HG03060 (cell line): Measurements from ENCODE around the gene COG5.

Experiments used
- ATAC-seq: cut with Tn5 transposase; IDR thresholded peaks from one replicate; pipeline ENCODE4 v1.9.1; 2021; ENCODE audit warnings: low read depth, moderate number of reproducible peaks; ENCODE audit not compliant: unreplicated experiment

The COG5 gene

GRCh38 chr7:107563775-107564552 lies at the start of gene COG5, which contains the start of gene DUS4L:
TSS of gene COG5 (minus strand) at chr7:107563920. CDS start at chr7:107563896, 24 bp downstream.
TSS of gene DUS4L (plus strand) at chr7:107563971. CDS start at chr7:107567071, 3,100 bp downstream.
- ATAC-seq, result peak; percentile 79

DNA sequence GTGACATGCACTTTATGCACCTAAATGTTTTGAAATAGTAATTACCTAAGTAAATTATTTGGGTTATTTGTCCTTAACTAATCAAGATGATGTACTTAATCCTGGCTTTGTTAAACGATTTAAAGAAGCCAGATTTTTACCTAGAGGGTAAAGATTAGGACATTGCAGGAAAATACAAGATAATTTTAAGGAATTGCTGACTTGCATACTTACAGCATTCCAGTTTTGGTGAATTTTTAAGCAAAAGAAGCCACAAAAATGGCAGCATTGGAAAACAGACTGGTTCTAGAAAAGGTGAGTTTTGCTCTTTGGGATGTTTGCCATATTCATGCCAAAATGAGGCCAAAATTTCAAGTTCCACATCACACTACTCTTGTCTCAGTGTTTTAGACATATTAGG lies 49.7 kb upstream of the COG5 start:
- no peak for ATAC-seq

DNA sequence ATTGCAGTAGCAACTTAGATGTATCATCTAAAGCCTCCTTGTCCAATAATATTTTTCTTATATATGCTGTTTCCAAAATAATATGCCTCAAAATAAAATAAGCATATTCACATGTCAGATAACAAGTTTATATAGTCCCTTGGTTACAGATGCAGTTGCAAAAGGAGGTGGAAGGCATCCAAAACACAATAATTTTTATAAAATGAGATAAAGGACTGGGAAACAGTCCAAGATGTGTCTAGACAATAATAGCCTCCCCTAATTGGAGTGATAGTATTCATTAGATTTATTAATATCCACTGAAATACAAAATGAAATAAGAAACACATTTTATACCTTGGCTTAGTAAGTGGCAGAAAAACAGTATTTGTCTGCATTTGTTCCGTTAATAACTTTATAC lies 46.6 kb upstream of the COG5 start:
- ATAC-seq, result no peak

DNA sequence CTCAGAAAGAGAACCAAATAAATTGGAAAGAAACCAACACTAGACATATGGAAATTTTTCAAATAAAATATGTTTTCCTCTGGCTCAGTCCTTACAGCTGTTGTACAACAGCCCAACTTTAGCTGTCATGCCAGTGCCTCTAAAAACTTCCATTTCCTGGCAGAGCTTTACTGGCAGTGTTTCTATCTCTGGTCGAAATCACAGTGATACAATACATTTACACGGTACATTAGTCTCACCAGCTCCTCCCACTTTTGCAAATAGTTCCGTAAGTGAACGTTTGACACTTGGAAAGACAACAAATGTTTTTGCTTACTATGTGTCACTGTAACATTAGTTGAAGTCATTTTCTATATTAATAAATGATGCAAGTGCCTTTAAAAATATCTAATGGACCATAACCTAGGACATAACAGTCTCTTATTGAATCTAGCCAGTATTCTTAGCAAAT lies 46.1 kb upstream of the COG5 start:
- ATAC-seq, result no peak

DNA sequence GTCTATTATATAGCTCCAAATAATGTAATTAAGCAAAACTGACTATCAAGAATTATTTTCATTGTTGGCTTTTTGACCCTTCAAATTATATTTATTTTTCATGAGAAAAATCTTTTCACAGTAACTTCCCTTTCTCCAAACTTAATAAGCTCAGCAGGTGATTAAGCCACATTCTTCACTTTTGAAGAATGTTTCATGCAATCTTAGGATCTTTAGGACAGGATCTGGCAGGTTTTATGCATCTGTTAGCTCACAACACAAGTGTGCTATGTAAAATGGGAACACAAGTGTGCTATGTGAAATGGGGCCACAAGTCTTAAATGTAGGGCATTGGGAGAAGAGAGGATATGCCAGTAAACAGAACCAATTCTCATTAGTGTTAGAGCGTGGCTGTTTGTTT lies 42.6 kb upstream of the COG5 start:
- no peak for ATAC-seq

- no peak for ATAC-seq
These were observed 41.6 kb upstream of the COG5 start for GRCh38 chr7:107605218-107605815.

GRCh38 chr7:107600816-107601215 lies 37.1 kb upstream of the COG5 start:
- ATAC-seq, result no peak

DNA sequence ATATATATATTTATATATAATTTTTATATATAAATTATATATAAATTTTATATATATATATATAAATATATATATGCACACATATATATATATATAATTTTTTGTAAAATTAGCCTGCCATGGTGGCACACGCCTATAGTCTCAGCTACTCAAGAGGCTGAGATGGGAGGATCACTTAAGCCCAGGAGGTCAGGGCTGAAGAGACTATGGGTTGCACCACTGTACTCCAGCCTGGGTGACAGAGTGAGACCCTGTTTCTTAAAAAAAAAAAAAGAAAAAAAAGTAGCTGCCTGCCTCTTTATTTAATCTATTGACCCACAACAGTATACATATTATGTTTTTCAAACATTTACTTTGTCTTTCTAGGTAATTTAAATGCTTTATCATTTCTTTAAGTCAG lies 35.5 kb upstream of the COG5 start:
- no peak for ATAC-seq

DNA sequence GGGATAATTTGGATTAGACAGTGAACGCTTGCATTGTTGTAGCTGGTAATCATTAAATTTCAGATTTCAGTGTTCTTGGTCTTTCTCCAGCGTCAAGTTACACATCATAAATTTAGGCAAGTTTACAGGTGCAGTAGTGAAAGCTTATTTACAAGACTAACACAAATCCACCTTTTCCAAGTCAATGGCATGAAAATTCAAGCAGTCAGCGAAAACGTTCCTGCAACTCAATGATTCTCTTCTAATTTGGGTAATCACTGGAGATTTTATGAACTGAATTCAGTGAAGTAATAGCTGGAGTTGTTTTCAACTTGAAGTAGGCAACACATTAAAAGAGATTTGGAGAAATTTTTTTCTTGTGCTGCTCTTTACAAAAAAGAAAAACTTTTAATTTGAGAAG lies 34.2 kb upstream of the COG5 start:
- no peak for ATAC-seq

- ATAC-seq, result no peak
These were observed 33.8 kb upstream of the COG5 start for GRCh38 chr7:107597582-107597916.

GRCh38 chr7:107596881-107597581 lies 33.3 kb upstream of the COG5 start:
- no peak for ATAC-seq

- no peak for ATAC-seq
These were observed 31.4 kb upstream of the COG5 start for GRCh38 chr7:107594961-107595737.

DNA sequence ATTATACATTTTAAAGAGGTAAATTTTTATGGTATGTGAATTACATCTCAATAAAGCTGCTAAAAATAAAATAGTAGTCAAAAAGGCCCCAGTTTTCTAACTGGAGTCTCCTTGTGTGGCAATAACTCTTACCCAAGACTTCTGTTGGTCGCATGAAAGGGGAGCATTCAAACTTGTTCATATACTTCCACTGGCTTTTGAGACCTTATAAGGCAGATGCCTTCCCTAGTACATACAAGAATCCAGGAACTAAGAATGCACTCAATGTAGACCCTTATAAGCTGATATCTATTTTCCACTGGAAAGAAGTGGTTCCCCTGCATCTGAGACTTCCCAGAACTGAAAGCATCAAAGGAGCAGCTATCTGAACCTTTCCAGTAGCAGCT lies 29.3 kb upstream of the COG5 start:
- no peak for ATAC-seq

GRCh38 chr7:107592361-107593024 lies 28.8 kb upstream of the COG5 start:
- ATAC-seq, result no peak

DNA sequence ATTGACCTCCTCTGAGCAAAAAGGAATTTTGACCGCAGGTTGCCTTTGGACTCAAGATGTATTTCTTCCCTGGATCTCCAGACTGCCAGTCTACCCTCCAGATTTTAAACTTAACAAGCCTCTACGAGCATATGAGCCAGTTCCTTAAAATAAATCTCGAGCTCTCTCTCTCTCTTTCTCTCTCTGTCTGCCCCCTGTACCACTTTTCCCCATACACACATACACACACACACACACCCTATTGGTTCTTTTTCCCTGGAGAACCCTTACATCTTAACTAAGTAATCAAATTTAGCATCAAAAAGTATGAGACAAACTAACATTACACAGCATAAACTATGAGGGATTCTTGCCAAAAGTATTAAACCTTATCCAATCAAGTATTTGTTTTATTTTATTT lies 27.7 kb upstream of the COG5 start:
- ATAC-seq, result no peak

GRCh38 chr7:107588529-107589130 lies 24.9 kb upstream of the COG5 start:
- no peak for ATAC-seq

GRCh38 chr7:107584716-107585115 lies 21.0 kb upstream of the COG5 start:
- ATAC-seq, result no peak

DNA sequence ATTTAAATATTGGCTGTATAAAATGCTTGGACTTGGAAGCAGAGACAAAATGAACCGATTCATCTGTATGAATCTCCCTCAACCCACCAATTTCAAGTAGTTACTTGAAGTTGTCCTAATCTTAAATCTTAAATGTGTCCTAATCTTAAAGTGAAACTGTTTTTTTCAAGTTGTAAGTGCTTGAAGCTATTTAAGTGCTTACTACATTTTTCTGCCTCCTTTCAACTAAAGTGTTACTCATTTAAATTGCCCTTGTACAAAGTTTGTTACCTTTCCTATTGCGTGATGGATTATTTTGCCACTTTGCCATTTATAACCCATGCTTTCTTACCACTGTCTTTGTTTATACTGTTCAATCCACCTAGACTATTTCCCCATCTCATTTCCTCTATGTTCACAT lies 19.2 kb upstream of the COG5 start:
- no peak for ATAC-seq

- ATAC-seq, result no peak
These were observed 17.8 kb upstream of the COG5 start for GRCh38 chr7:107581387-107582013.
